ENCODE results near the gene GRHPR. TPM values are rescaled to one million over a fixed set of nuclear protein-coding genes. Genes with fewer than 3 reads are reported as not detected.

Gene GRHPR
- total RNA-seq, 2 experiments from 2014 or later: 106 to 135 TPM

- H4K20me1 ChIP-seq (ENCODE audit: insufficient read depth, low read length): peaks cover 7% of the 10 kb centered on the region; the same call in 1 of the 2 replicates
- H3K4me1 ChIP-seq (ENCODE audit: insufficient read depth, low read length, poor library complexity, severe bottlenecking): peaks cover 5% of the 10 kb centered on the region
- no peaks in the 10 kb centered on the region for H3K9me2 ChIP-seq (ENCODE audit: insufficient read depth, low read length)
- ChIA-PET CTCF (ENCODE audit: unreplicated experiment) (no interaction called here), POLR2A (interaction anchor here (0.7 to 1.0 kb wide), 4 partner anchors 9 to 204 kb away, joined by 3 to 7 read pairs (median 4); no protein-coding TSS in a partner anchor)
- H3K36me3 ChIP-seq (ENCODE audit: insufficient read depth, low read length): peaks cover 74% of the 10 kb centered on the region
- no peak overlapping the region for H2AFZ ChIP-seq (ENCODE audit: low read length)
- TF ChIP-seq, protein P1, sequence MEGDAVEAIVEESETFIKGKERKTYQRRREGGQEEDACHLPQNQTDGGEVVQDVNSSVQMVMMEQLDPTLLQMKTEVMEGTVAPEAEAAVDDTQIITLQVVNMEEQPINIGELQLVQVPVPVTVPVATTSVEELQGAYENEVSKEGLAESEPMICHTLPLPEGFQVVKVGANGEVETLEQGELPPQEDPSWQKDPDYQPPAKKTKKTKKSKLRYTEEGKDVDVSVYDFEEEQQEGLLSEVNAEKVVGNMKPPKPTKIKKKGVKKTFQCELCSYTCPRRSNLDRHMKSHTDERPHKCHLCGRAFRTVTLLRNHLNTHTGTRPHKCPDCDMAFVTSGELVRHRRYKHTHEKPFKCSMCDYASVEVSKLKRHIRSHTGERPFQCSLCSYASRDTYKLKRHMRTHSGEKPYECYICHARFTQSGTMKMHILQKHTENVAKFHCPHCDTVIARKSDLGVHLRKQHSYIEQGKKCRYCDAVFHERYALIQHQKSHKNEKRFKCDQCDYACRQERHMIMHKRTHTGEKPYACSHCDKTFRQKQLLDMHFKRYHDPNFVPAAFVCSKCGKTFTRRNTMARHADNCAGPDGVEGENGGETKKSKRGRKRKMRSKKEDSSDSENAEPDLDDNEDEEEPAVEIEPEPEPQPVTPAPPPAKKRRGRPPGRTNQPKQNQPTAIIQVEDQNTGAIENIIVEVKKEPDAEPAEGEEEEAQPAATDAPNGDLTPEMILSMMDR (conservative IDR thresholded peaks at IDR 0.05; ENCODE audit: low read length): no peak
- no peak for TF ChIP-seq EZH2phosphoT487 (IDR thresholded peaks at IDR 0.05; ENCODE audit: borderline replicate concordance, low read depth, low read length)
- H3K79me2 ChIP-seq (ENCODE audit: insufficient read depth, low read depth, low read length): peaks cover 91% of the 10 kb centered on the region; the same call in 1 of the 2 replicates
- no peak overlapping the region for H3K4me3 ChIP-seq (ENCODE audit: low read depth, low read length, poor library complexity, severe bottlenecking)
- BruUV-seq (replicated peaks): no TSS peak
- no peaks in the 10 kb centered on the region for H3K9me3 ChIP-seq (ENCODE audit: low read length)
- intact Hi-C loops (cut with micrococcal nuclease; ENCODE audit: unreplicated experiment): no loop called here
- no peak overlapping the region for H3K4me2 ChIP-seq (ENCODE audit: low read length)
- H3K27ac ChIP-seq (ENCODE audit: low read depth, low read length, poor library complexity, severe bottlenecking): no peak overlapping the region
- no peak for DNase-seq (ENCODE audit: low spot score)
Measured at GRCh38 chr9:37451628-37452027, 29.1 kb downstream of the GRHPR start.

DNA sequence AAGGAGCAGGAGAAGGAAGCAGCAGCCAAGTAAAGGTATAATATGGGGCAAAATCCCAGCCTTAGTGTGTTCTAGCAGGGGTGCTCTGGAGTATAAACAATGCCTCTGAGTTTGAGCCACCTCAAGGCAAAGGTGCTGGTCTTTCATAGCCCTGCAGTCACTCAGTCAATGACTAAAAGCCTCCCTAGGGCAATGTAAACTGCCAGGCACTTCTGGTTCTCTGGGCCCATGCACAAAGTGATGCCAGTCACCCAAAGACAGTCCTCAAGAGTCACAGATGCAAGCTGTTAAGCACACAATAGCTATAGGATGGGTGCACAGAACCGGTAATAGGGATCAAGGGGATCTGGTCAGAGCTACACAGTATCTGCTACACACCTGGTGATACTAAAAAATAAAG, 30.1 kb downstream of the GRHPR start:
- Histone ChIP-seq H3K36me3 (ENCODE audit: insufficient read depth, low read length) (peaks cover 74% of the 10 kb centered on the region), H3K4me2 (ENCODE audit: low read length) (no peak overlapping the region), H3K27ac (ENCODE audit: low read depth, low read length, poor library complexity, severe bottlenecking) (no peak overlapping the region), H2AFZ (ENCODE audit: low read length) (no peak overlapping the region), H3K9me2 (ENCODE audit: insufficient read depth, low read length) (no peaks in the 10 kb centered on the region), H3K79me2 (ENCODE audit: insufficient read depth, low read depth, low read length) (peaks cover 95% of the 10 kb centered on the region; the same call in 1 of the 2 replicates), H3K4me1 (ENCODE audit: insufficient read depth, low read length, poor library complexity, severe bottlenecking) (peaks cover 5% of the 10 kb centered on the region), H3K4me3 (ENCODE audit: low read depth, low read length, poor library complexity, severe bottlenecking) (no peak overlapping the region), H4K20me1 (ENCODE audit: insufficient read depth, low read length) (peaks cover 7% of the 10 kb centered on the region; the same call in 1 of the 2 replicates), H3K9me3 (ENCODE audit: low read length) (no peaks in the 10 kb centered on the region)
- no peak for DNase-seq (ENCODE audit: low spot score)
- intact Hi-C loops (cut with micrococcal nuclease; ENCODE audit: unreplicated experiment): no loop called here
- CTCF ChIA-PET (ENCODE audit: unreplicated experiment): interaction anchor here (0.6 kb wide), 1 partner anchor 1088 kb away, joined by 3 read pairs; no protein-coding TSS in a partner anchor
- no peak for TF ChIP-seq EZH2phosphoT487 (IDR thresholded peaks at IDR 0.05; ENCODE audit: borderline replicate concordance, low read depth, low read length)
- TF ChIP-seq, protein P1 (conservative IDR thresholded peaks at IDR 0.05; ENCODE audit: low read length): no peak
- POLR2A ChIA-PET: interaction anchor here (0.8 to 1.0 kb wide), 3 partner anchors 10 to 36 kb away, joined by 3 to 4 read pairs (median 3); no protein-coding TSS in a partner anchor
- no TSS peak for BruUV-seq (replicated peaks)

GRCh38 chr9:37453827-37454226, 31.3 kb downstream of the GRHPR start:
- peaks cover 5% of the 10 kb centered on the region for H3K4me1 ChIP-seq (ENCODE audit: insufficient read depth, low read length, poor library complexity, severe bottlenecking)
- intact Hi-C loops (cut with micrococcal nuclease; ENCODE audit: unreplicated experiment): no loop called here
- H3K9me3 ChIP-seq (ENCODE audit: low read length): no peaks in the 10 kb centered on the region
- no TSS peak for BruUV-seq (replicated peaks)
- TF ChIP-seq, protein P1 (conservative IDR thresholded peaks at IDR 0.05; ENCODE audit: low read length): no peak
- TF ChIP-seq EZH2phosphoT487 (IDR thresholded peaks at IDR 0.05; ENCODE audit: borderline replicate concordance, low read depth, low read length): no peak
- H3K79me2 ChIP-seq (ENCODE audit: insufficient read depth, low read depth, low read length): peaks cover 95% of the 10 kb centered on the region; the same call in 1 of the 2 replicates
- ChIA-PET CTCF (ENCODE audit: unreplicated experiment) (no interaction called here), POLR2A (interaction anchor here (0.9 kb wide), 1 partner anchor 12 kb away, joined by 4 read pairs; the partner anchor contains the start of gene ZBTB5)
- H4K20me1 ChIP-seq (ENCODE audit: insufficient read depth, low read length): peaks cover 7% of the 10 kb centered on the region; the same call in 1 of the 2 replicates
- H3K36me3 ChIP-seq (ENCODE audit: insufficient read depth, low read length): peaks cover 75% of the 10 kb centered on the region
- no peak for DNase-seq (ENCODE audit: low spot score)
- no peak overlapping the region for H2AFZ ChIP-seq (ENCODE audit: low read length)
- no peak overlapping the region for H3K4me2 ChIP-seq (ENCODE audit: low read length)
- H3K27ac ChIP-seq (ENCODE audit: low read depth, low read length, poor library complexity, severe bottlenecking): no peak overlapping the region
- H3K4me3 ChIP-seq (ENCODE audit: low read depth, low read length, poor library complexity, severe bottlenecking): no peak overlapping the region
- no peaks in the 10 kb centered on the region for H3K9me2 ChIP-seq (ENCODE audit: insufficient read depth, low read length)
